Measurements from ENCODE around the gene PATE1.

DNA sequence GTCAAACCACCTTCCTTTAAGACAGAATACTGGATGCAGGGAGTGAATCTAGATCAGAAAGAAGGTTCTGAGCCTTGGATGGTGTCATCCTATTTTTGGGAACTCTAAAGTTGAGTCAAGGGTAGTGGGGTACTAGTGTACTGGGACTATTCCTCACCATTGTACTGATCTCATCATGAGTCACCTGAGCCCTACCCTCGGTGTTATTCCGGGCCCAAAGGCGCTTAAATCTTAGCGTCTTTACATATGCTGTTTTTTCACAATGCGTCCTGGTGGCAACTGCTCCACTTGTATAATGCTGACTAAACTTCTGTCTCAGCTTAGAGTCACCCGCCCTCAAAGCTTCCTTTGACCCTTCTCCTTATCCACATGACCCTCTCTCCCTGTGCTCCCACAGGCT, 25.3 kb upstream of the PATE1 start:
- TF ChIP-seq CTCF (IDR thresholded peaks at IDR 0.05) (no peak), POLR2A (IDR thresholded peaks at IDR 0.05) (no peak)
